ENCODE results near the gene PATL1.
"Not testable (repeated sequence)": the region's sequence is repeated elsewhere in the genome, so short reads cannot be mapped to it uniquely, and the experiment has no call there.

PATL1 gene

DNA sequence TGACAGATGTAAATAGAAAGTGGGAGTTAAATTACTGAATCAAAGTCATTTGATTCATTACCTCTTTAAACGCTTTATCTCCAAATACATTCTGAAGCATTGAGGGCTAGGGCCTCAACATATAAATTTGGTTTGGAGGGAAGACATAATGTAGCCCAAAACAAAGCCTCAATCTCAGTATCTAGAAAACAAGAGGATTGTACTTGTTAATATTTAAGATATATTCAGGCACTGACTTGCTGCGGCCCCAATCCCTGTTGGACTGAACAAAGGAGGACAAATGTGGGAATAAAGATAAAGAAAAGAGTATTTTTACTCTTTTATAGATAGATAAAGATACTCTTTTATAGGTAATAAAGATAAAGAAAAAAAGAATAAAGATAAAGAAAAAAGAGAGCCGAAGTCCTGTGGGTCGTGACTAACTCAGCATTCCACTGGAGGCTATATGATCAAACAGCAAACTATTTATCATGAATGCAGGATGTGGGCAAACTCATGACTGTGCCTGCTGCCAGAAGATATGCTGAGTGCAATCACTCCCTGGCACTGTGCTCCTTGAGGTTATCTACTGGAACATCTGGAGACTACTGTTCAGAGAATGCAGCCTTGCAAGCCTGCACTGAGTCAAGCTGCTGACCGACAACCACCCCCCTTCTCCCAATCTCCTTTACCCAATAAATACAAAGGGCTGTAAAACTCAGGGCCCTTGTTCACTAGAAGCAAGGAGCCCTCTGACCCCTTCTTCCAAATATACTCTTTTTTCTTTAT is 37.9 kb upstream of the PATL1 start:
- no peak overlapping the region for H3K27ac ChIP-seq
- TF ChIP-seq, protein P1, sequence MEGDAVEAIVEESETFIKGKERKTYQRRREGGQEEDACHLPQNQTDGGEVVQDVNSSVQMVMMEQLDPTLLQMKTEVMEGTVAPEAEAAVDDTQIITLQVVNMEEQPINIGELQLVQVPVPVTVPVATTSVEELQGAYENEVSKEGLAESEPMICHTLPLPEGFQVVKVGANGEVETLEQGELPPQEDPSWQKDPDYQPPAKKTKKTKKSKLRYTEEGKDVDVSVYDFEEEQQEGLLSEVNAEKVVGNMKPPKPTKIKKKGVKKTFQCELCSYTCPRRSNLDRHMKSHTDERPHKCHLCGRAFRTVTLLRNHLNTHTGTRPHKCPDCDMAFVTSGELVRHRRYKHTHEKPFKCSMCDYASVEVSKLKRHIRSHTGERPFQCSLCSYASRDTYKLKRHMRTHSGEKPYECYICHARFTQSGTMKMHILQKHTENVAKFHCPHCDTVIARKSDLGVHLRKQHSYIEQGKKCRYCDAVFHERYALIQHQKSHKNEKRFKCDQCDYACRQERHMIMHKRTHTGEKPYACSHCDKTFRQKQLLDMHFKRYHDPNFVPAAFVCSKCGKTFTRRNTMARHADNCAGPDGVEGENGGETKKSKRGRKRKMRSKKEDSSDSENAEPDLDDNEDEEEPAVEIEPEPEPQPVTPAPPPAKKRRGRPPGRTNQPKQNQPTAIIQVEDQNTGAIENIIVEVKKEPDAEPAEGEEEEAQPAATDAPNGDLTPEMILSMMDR (IDR thresholded peaks at IDR 0.05): no peak
- TF ChIP-seq ZFX (IDR thresholded peaks at IDR 0.05; ENCODE audit: borderline replicate concordance): no peak

DNA sequence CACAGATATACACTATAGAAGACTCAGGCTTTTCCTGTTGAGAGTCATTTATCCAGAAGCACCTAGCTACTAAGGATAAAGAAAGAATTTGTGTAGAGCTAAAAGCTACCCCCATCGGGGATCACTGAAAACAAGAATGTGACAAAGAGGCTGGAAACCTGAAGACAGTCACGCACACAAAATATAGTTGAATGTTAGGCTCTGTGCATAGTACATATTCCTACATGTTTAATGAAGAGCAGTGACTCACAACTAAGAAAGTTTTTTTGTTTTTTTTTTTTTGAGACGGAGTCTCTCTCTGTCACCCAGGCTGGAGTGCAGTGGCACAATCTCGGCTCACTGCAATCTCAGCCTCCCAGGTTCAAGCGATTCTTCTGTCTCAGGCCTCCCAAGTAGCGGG is 36.5 kb upstream of the PATL1 start:
- H3K27ac ChIP-seq: no peak overlapping the region
- no peak for TF ChIP-seq ZFX (IDR thresholded peaks at IDR 0.05; ENCODE audit: borderline replicate concordance)
- TF ChIP-seq, protein P1 (IDR thresholded peaks at IDR 0.05): no peak

DNA sequence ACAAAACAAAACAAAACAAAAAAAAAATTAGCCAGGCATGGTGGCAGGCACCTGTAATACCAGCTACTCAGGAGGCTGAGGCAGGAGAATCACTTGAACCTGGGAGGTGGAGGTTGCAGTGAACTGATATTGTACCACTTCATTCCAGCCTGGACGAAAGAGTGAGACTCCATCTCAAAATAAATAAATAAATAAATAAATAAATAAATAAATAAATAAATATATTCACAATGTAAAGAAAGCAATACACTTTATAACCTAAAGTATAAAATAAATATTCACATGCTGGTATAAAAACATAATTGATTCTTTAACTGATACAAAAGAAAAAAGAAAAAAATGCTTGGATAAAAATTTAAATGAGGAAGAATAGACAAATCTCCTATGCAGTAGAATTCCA is 34.7 kb upstream of the PATL1 start:
- H3K27ac ChIP-seq: not testable (repeated sequence)

DNA sequence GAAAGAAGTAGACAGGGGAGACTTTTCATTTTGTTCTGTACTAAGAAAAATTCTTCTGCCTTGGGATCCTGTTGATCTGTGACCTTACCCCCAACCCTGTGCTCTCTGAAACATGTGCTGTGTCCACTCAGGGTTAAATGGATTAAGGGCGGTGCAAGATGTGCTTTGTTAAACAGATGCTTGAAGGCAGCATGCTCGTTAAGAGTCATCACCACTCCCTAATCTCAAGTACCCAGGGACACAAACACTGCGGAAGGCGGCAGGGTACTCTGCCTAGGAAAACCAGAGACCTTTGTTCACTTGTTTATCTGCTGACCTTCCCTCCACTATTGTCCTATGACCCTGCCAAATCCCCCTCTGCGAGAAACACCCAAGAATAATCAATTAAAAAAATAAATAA is 31.3 kb upstream of the PATL1 start:
- H3K27ac ChIP-seq: not testable (repeated sequence)

DNA sequence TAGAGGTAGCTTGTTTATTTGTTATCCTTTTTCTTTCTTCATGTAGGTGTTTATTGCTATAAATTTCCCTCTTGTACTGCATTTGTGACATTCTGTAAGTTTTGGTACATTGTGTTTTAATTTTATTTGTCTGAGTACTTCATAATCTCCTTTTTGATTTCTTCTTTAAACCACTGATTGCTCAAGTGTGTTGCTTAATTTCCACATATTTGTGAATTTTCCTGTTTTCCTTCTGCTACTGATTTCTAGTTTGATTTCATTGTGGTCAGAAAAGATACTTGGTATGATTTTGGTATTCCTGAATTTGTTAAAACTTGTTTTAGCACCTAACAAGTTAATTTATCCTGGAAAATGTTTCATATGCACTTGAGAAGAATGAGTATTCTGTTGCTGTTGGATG is 29.7 kb upstream of the PATL1 start:
- no peak overlapping the region for H3K27ac ChIP-seq
- TF ChIP-seq, protein P1 (IDR thresholded peaks at IDR 0.05): no peak
- no peak for TF ChIP-seq ZFX (IDR thresholded peaks at IDR 0.05; ENCODE audit: borderline replicate concordance)

DNA sequence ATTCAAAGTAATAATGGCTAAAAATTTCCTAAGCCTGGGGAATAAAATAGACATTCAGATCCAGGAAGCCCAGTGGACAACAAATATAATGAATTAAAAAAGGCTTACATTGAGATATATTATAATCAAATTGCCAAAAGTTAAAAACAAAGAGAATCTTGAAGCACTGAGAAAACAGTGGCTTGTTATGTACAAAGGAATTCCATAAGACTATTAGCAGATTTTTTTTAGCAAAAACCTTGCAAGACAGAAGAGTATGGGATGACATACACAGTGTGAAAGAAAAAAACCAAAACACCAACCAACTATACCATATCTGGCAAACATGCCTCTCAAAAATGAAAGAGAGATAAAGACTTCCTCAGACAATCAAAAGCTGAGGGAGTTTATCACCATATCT is 24.1 kb upstream of the PATL1 start:
- TF ChIP-seq, protein P1 (IDR thresholded peaks at IDR 0.05): no peak
- no peak for TF ChIP-seq ZFX (IDR thresholded peaks at IDR 0.05; ENCODE audit: borderline replicate concordance)
- no peak overlapping the region for H3K27ac ChIP-seq

DNA sequence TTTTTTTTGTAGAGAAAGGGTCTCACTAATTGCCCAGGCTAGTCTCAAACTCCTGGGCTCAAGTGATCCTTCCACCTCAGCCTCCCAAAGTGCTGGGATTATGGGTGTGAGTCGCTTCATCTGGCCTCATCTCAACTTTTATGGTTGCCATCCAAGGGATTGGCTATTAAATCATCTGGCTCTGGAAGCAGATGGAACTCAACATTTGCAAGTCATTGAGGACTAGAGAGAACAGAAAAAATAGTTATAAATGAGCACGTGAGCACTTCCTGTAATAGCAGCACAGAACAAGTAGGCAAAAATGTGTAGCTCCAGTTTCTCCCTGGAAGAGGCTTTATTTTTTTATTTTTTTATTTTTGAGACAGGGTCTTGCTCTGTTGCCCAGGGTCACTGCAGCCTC is 22.3 kb upstream of the PATL1 start:
- H3K27ac ChIP-seq: no peak overlapping the region
- TF ChIP-seq, protein P1 (IDR thresholded peaks at IDR 0.05): no peak
- no peak for TF ChIP-seq ZFX (IDR thresholded peaks at IDR 0.05; ENCODE audit: borderline replicate concordance)

DNA sequence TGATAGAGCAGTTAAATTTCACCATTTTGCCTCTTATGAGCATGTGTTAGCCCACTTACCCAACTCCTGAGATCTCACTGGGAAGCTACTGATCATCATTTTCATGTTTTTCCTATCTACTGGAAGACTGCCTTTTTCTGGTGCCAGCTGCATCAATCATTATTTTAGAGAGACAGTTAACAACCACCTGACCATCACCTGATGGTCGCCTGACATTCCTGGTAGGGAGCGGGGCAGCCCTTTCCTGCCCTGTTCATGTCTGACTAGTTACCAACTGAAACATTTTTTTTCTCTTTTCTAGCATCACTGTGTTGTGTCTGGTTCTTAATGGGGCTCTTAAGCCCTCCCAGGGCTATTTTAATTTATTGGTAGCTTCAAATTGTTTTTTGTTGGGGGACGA is 20.2 kb upstream of the PATL1 start:
- TF ChIP-seq, protein P1 (IDR thresholded peaks at IDR 0.05): no peak
- TF ChIP-seq ZFX (IDR thresholded peaks at IDR 0.05; ENCODE audit: borderline replicate concordance): no peak
- no peak overlapping the region for H3K27ac ChIP-seq

DNA sequence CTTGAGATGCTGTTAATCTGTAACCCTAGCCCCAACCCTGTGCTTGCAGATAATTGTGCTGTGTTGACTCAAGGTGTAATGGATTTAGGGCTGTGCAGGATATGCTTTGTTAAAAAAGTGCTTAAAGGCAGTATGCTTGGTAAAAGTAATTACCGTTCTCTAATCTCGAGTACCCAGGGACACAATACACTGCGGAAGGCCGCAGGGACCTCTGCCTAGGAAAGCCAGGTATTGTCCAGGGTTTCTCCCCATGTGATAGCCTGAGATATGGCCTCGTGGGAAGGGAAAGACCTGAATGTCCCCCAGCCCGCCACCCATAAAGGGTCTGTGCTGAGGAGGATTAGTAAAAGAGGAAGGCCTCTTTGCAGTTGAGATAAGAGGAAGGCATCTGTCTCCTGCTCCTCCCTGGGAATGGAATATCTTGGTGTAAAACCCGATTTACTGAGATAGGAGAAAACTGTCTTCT is 12.5 kb upstream of the PATL1 start:
- H3K27ac ChIP-seq: not testable (repeated sequence)

All from 22Rv1 (cell line).